ENCODE results near the gene ZNF662. TPM values are rescaled to one million over a fixed set of nuclear protein-coding genes. Genes with fewer than 3 reads are reported as not detected.

ZNF662 gene
- total and polyA plus RNA-seq, 2 of the 8 experiments (the other 6 are each of a cell fraction or from before 2014, with no cell fraction given) = 0.03 TPM; not detected in 1

GRCh38 chr3:42902257-42902656, 3.7 kb upstream of the ZNF662 start (continued):
- TF ChIP-seq, protein P1, sequence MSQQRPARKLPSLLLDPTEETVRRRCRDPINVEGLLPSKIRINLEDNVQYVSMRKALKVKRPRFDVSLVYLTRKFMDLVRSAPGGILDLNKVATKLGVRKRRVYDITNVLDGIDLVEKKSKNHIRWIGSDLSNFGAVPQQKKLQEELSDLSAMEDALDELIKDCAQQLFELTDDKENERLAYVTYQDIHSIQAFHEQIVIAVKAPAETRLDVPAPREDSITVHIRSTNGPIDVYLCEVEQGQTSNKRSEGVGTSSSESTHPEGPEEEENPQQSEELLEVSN (IDR thresholded peaks at IDR 0.05) = no peak
- TF ChIP-seq CHD7 (IDR thresholded peaks at IDR 0.05; ENCODE audit: insufficient replicate concordance, low read length) = no peak
- TF ChIP-seq BRCA1 (IDR thresholded peaks at IDR 0.05; ENCODE audit: low read depth, low read length) = no peak
- no peak for TF ChIP-seq TEAD4 (IDR thresholded peaks at IDR 0.05; ENCODE audit: low read depth, low read length)
